Activated naive CD4-positive, alpha-beta T cell treated with anti-CD3 and anti-CD28 coated beads, Interleukin-2, amount 10 ng/mL, durations not matched to agents 7 days and 5 days (primary cell): Measurements from ENCODE around the gene SAE1.
A peak's percentile ranks its signal among the peaks of the same experiment; 100 is the strongest.
"Not testable (repeated sequence)": the region's sequence is repeated elsewhere in the genome, so short reads cannot be mapped to it uniquely, and the experiment has no call there.

Source experiments
- CTCF ChIA-PET: fragments of 350-600 bp; sonication (Branson Sonifier 250); formaldehyde crosslinking; loops from one replicate; lab custom pipeline; 2021; ENCODE audit warnings: antibody characterized with exemption; lab: Charles Lee
- DNase-seq: peaks from one replicate; pipeline ENCODE4 v3.0.0-alpha.2; 2020
- H3K27ac Mint-ChIP-seq: one replicate; pipeline ENCODE4 v1.8.0; 2021; ENCODE audit warnings: mild to moderate bottlenecking, moderate library complexity, mixed read lengths
- H3K27me3 Mint-ChIP-seq: one replicate; pipeline ENCODE4 v1.8.0; 2021; ENCODE audit warnings: mild to moderate bottlenecking, mixed read lengths
- H3K36me3 Mint-ChIP-seq: one replicate; pipeline ENCODE4 v1.8.0; 2021; ENCODE audit warnings: mixed read lengths
- H3K4me1 Mint-ChIP-seq: one replicate; pipeline ENCODE4 v1.8.0; 2021; ENCODE audit warnings: mixed read lengths
- H3K4me3 Mint-ChIP-seq: one replicate; pipeline ENCODE4 v1.8.0; 2021; ENCODE audit warnings: mild to moderate bottlenecking, moderate library complexity, mixed read lengths
- H3K9me3 Mint-ChIP-seq: one replicate; pipeline ENCODE4 v1.8.0; 2021; ENCODE audit warnings: mixed read lengths

SAE1 gene

DNA sequence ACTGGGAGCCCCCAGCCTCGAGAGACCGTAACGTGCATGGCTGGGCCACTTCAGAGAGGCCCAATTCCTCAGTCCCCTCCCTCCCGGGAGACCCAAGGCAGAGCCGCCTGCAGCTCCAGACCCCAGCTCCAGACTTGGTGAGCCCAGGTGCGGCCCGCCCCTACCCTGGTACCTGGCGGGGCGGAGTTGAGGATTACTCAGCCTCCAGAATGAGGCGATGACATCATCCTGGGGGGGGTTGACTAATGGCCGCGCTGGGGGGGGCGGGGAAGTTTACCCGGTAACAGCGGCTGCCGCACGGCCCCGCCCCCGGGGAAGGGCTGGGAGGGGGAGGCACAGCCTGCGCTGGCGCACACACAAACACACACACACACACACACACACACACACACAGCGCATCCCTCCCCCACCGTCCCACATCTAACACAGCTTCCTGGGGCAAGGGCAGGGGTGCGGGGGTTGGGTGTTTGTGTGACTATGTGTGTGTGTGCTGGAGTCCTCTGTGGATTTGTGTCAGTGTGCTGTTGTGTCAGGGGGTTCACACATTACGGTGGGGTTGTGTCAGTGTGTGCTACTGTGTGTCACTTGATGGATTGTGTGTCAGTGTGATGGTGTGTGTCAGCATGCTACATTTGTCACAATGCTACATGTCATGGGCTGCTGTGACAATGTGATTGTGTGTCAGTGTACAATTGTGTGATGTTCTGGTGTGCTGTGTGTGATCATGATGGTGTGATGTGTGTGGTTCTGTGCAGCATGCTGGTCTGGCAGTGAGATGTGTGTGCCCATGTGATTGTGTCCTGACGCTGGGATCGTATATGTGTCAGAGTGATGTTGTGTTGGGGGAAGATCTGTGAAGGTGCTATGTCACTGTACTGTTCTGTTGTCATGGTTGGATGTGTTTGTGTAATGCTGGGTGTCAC, 110.6 kb downstream of the SAE1 start:
- Mint-ChIP-seq H3K4me1 (peaks cover 41% of the 10 kb centered on the region), H3K27me3 (peaks cover 28% of the 10 kb centered on the region), H3K4me3 (no peak overlapping the region), H3K27ac (no peak overlapping the region), H3K36me3 (no peaks in the 10 kb centered on the region), H3K9me3 (no peaks in the 10 kb centered on the region)
- DNase-seq: peak; percentile 91
- CTCF ChIA-PET: interaction anchor here (0.6 to 1.5 kb wide), 2 partner anchors 16 to 373 kb away, joined by 3 read pairs; no protein-coding TSS in a partner anchor

DNA sequence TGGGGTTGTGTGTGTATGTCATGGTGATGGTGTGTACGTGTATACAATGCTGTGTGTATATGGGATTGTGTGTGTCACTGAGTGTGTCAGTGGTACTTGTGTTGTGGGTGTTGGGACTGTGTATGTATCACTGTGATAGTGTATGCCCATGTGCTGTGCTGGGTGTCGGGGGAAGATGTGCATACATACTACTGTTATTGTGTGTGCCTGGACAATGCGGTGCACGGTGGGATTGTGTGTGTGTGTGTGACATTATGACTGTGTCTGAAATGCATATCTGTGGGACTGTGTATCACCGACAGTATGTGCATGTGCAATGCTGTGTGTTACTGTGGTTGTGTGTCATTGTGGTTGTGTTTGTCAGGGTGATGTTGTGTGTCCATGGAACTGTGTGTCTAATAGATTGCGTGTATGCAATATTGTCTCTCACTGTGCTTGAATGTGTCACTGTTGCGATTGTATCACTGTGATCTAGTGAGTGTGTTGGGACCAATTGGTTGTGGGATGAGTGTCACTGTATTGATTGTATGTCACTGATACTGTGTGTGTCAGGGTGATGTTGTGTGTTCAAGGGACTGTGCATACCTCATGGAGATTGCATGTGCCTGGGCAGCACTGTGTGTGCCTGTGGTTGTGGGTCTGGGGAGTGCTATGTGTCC, 111.4 kb downstream of the SAE1 start:
- peaks cover 41% of the 10 kb centered on the region for H3K4me1 Mint-ChIP-seq
- no peak overlapping the region for H3K4me3 Mint-ChIP-seq
- CTCF ChIA-PET: interaction anchor here (0.7 kb wide), 1 partner anchor 242 kb away, joined by 3 read pairs; no protein-coding TSS in a partner anchor
- no peaks in the 10 kb centered on the region for H3K36me3 Mint-ChIP-seq
- no peaks in the 10 kb centered on the region for H3K9me3 Mint-ChIP-seq
- no peak overlapping the region for H3K27ac Mint-ChIP-seq
- no peak for DNase-seq
- H3K27me3 Mint-ChIP-seq: peaks cover 22% of the 10 kb centered on the region

GRCh38 chr19:47243364-47243775, 112.7 kb downstream of the SAE1 start:
- H3K4me3 Mint-ChIP-seq: peak overlapping the region; percentile 63
- H3K27me3 Mint-ChIP-seq: peaks cover 26% of the 10 kb centered on the region
- H3K36me3 Mint-ChIP-seq: no peaks in the 10 kb centered on the region
- H3K9me3 Mint-ChIP-seq: no peaks in the 10 kb centered on the region
- peak overlapping the region; percentile 89 for H3K27ac Mint-ChIP-seq
- CTCF ChIA-PET: interaction anchor here (0.7 to 6.3 kb wide), 11 partner anchors 8 to 230 kb away, joined by 3 to 197 read pairs (median 6); no protein-coding TSS in a partner anchor
- DNase-seq: no peak
- peaks cover 44% of the 10 kb centered on the region for H3K4me1 Mint-ChIP-seq

GRCh38 chr19:47243776-47244547, 113.3 kb downstream of the SAE1 start:
- Mint-ChIP-seq H3K36me3 (no peaks in the 10 kb centered on the region), H3K9me3 (no peaks in the 10 kb centered on the region), H3K27ac (peak overlapping the region; percentile 89), H3K4me1 (peaks cover 40% of the 10 kb centered on the region), H3K27me3 (peaks cover 22% of the 10 kb centered on the region), H3K4me3 (peak overlapping the region; percentile 63)
- CTCF ChIA-PET: interaction anchor here (0.7 to 6.3 kb wide), 30 partner anchors 9 to 231 kb away, joined by 3 to 197 read pairs (median 6); partner anchors contain the start of genes CCDC9, SAE1 and ZC3H4
- peak; percentile 92 for DNase-seq

- peak; percentile 86 for DNase-seq
Measured at GRCh38 chr19:47247308-47247990, 116.8 kb downstream of the SAE1 start.

GRCh38 chr19:47253016-47253415, 122.4 kb downstream of the SAE1 start:
- peaks cover 11% of the 10 kb centered on the region for H3K27me3 Mint-ChIP-seq
- H3K27ac Mint-ChIP-seq, H3K36me3 Mint-ChIP-seq, DNase-seq, H3K4me3 Mint-ChIP-seq, H3K9me3 Mint-ChIP-seq: not testable (repeated sequence)
- H3K4me1 Mint-ChIP-seq: peaks cover 20% of the 10 kb centered on the region
- CTCF ChIA-PET: interaction anchor here (0.6 kb wide), 1 partner anchor 130 kb away, joined by 3 read pairs; no protein-coding TSS in a partner anchor

More at GRCh38 chr19:47247308-47247990, 116.8 kb downstream of the SAE1 start:
- no peaks in the 10 kb centered on the region for H3K36me3 Mint-ChIP-seq
- no peaks in the 10 kb centered on the region for H3K9me3 Mint-ChIP-seq
- H3K4me1 Mint-ChIP-seq: peaks cover 31% of the 10 kb centered on the region
- no peak overlapping the region for H3K4me3 Mint-ChIP-seq
- CTCF ChIA-PET: interaction anchor here (0.5 to 6.3 kb wide), 21 partner anchors 8 to 797 kb away, joined by 3 to 197 read pairs (median 5); partner anchors contain the start of genes CCDC9 and SAE1
- H3K27me3 Mint-ChIP-seq: peaks cover 14% of the 10 kb centered on the region
- peak overlapping the region; percentile 26 for H3K27ac Mint-ChIP-seq

GRCh38 chr19:47253467-47253881, 122.8 kb downstream of the SAE1 start:
- peaks cover 25% of the 10 kb centered on the region for H3K4me1 Mint-ChIP-seq
- H3K27me3 Mint-ChIP-seq: peaks cover 11% of the 10 kb centered on the region
- H3K9me3 Mint-ChIP-seq: no peaks in the 10 kb centered on the region
- H3K4me3 Mint-ChIP-seq: no peak overlapping the region
- CTCF ChIA-PET: interaction anchor here (0.6 to 4.5 kb wide), 2 partner anchors 8 to 130 kb away, joined by 3 to 31 read pairs; no protein-coding TSS in a partner anchor
- no peak overlapping the region for H3K27ac Mint-ChIP-seq
- peaks cover 7% of the 10 kb centered on the region for H3K36me3 Mint-ChIP-seq
- DNase-seq: no peak

DNA sequence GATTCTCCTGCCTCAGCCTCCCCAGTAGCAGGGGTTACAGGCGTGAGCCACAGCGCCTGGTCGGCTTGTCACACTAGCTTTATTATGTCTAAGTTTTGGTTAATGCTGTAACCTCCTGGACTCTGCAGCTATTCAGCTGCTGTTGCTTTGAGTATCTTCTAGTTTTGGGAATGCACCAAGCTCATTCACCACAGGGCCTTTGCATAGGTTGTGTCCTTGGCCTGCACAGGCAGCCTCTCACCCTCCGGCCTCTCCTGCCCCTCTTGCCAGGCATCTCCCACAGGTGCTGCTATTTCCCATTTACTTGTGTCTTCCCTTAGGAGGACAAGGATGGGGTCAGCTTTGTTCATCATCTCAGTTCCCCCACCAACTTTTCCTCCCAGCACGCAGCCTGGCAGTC, 123.3 kb downstream of the SAE1 start:
- Mint-ChIP-seq H3K36me3 (peaks cover 10% of the 10 kb centered on the region), H3K27me3 (peaks cover 11% of the 10 kb centered on the region), H3K9me3 (no peaks in the 10 kb centered on the region), H3K4me1 (peaks cover 30% of the 10 kb centered on the region), H3K27ac (peak overlapping the region; percentile 26), H3K4me3 (no peak overlapping the region)
- no peak for DNase-seq
- CTCF ChIA-PET: interaction anchor here (4.5 kb wide), 1 partner anchor 8 kb away, joined by 31 read pairs; no protein-coding TSS in a partner anchor

DNA sequence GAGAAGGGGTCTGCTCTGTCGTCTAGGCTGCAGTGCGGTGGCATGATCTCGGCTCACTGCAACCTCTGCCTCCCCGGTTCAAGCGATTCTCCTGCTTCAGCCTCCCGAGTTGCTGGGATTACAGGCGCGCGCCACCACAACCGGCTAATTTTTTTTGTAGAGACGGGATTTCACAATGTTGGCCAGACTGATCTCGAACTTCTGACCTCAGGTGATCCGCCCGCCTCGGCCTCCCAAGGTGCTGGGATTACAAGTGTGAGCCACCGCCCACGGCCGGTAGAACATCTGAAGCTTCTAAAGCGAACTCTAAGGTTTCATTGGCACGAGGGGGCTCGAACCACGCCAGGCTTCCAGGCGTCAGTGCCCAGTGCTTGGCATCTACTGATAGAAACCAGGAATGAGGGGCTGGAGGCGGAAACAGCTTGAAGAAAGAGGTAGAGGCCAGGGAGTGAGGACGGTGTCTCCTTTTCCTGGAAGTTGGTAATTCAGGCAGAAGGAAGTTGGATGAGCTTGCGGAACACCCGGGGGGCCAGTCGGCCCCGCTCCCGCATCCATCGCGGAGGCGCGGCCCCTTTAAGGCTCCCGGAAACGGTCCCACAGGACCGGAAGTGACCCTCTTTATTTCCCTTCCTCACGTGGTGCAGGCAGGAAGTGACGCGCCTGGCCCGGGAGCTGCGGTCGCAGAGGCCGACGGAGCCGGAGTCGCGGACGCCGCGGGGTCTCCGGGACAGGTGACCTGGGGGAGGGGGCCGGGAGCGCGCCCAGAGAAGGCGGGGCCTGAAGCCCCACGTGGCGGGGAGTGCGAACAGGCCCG, 125.5 kb downstream of the SAE1 start, which contains the start of gene CCDC9:
Gene CCDC9, plus strand, starts transcription at position 647 of the 814 bp plus-strand sequence. CDS start 1,876 bp downstream, outside the sequence.
- peak; percentile 96 for DNase-seq

GRCh38 chr19:47256693-47257410, 126.2 kb downstream of the SAE1 start:
- Mint-ChIP-seq H3K9me3 (no peaks in the 10 kb centered on the region), H3K27me3 (peaks cover 7% of the 10 kb centered on the region), H3K4me1 (peaks cover 40% of the 10 kb centered on the region), H3K4me3 (peak overlapping the region; percentile 95), H3K27ac (peak overlapping the region; percentile 96), H3K36me3 (peaks cover 32% of the 10 kb centered on the region)
- CTCF ChIA-PET: interaction anchor here (0.8 to 4.5 kb wide), 5 partner anchors 11 to 46 kb away, joined by 3 to 31 read pairs (median 5); partner anchors contain the start of gene INAFM1
- DNase-seq: peak; percentile 100

More for the DNA sequence above, 125.5 kb downstream of the SAE1 start, which contains the start of gene CCDC9:
- H3K4me3 Mint-ChIP-seq: peak within 1 kb of the TSS; percentile 95
- peaks cover 28% of the 10 kb centered on the region for H3K36me3 Mint-ChIP-seq
- CTCF ChIA-PET: interaction anchor here (0.8 to 4.5 kb wide), 5 partner anchors 10 to 45 kb away, joined by 3 to 31 read pairs (median 5); partner anchors contain the start of gene INAFM1
- H3K27ac Mint-ChIP-seq: peak within 1 kb of the TSS; percentile 96
- H3K9me3 Mint-ChIP-seq: no peaks in the 10 kb centered on the region
- H3K27me3 Mint-ChIP-seq: peaks cover 8% of the 10 kb centered on the region
- H3K4me1 Mint-ChIP-seq: peaks cover 39% of the 10 kb centered on the region

- CTCF ChIA-PET: interaction anchor here (1.8 to 4.5 kb wide), 3 partner anchors 12 to 47 kb away, joined by 5 to 31 read pairs (median 8); partner anchors contain the start of gene INAFM1
- peaks cover 42% of the 10 kb centered on the region for H3K4me1 Mint-ChIP-seq
- H3K36me3 Mint-ChIP-seq: peaks cover 36% of the 10 kb centered on the region
- peak overlapping the region; percentile 96 for H3K27ac Mint-ChIP-seq
- H3K27me3 Mint-ChIP-seq: peaks cover 1% of the 10 kb centered on the region
- no peak for DNase-seq
- no peaks in the 10 kb centered on the region for H3K9me3 Mint-ChIP-seq
- H3K4me3 Mint-ChIP-seq: peak overlapping the region; percentile 95
Measured at GRCh38 chr19:47257411-47258169, 127.0 kb downstream of the SAE1 start.
